ENCODE data around the gene EHMT2.
"Not testable (repeated sequence)": the region's sequence is repeated elsewhere in the genome, so short reads cannot be mapped to it uniquely, and the experiment has no call there.

Gene EHMT2

GRCh38 chr6:31927242-31927862, 29.9 kb upstream of the EHMT2 start, which contains the start of gene C2:
Gene C2, plus strand, starts transcription at chr6:31927717. Its CDS starts 36 bp downstream, at chr6:31927753.
- DNase-seq: no peak
- no peak within 1 kb of the TSS for H3K27ac Mint-ChIP-seq
- H3K27me3 Mint-ChIP-seq: no peaks in the 10 kb centered on the region
- no peaks in the 10 kb centered on the region for H3K9me3 Mint-ChIP-seq
- no peak within 1 kb of the TSS for H3K4me3 Mint-ChIP-seq
- H3K4me1 Mint-ChIP-seq (ENCODE audit: low read depth): no peaks in the 10 kb centered on the region
- H3K36me3 Mint-ChIP-seq (ENCODE audit: low read depth): no peaks in the 10 kb centered on the region

- no peak for DNase-seq
- H3K27ac Mint-ChIP-seq: no peak overlapping the region
- no peaks in the 10 kb centered on the region for H3K9me3 Mint-ChIP-seq
Measured at GRCh38 chr6:31922942-31923341, 25.4 kb upstream of the EHMT2 start.

GRCh38 chr6:31920811-31921210, 23.3 kb upstream of the EHMT2 start:
- Mint-ChIP-seq H3K27me3 (peaks cover 3% of the 10 kb centered on the region), H3K36me3 (ENCODE audit: low read depth) (no peaks in the 10 kb centered on the region), H3K9me3 (no peaks in the 10 kb centered on the region), H3K27ac (no peak overlapping the region), H3K4me3 (no peak overlapping the region), H3K4me1 (ENCODE audit: low read depth) (no peaks in the 10 kb centered on the region)
- no peak for DNase-seq

More at GRCh38 chr6:31922942-31923341, 25.4 kb upstream of the EHMT2 start:
- H3K36me3 Mint-ChIP-seq (ENCODE audit: low read depth): no peaks in the 10 kb centered on the region
- H3K4me1 Mint-ChIP-seq (ENCODE audit: low read depth): no peaks in the 10 kb centered on the region
- no peaks in the 10 kb centered on the region for H3K27me3 Mint-ChIP-seq
- no peak overlapping the region for H3K4me3 Mint-ChIP-seq

- H3K4me3 Mint-ChIP-seq: no peak overlapping the region
- no peaks in the 10 kb centered on the region for H3K9me3 Mint-ChIP-seq
- H3K27me3 Mint-ChIP-seq: peaks cover 12% of the 10 kb centered on the region
- no peak overlapping the region for H3K27ac Mint-ChIP-seq
- H3K4me1 Mint-ChIP-seq (ENCODE audit: low read depth): no peaks in the 10 kb centered on the region
- DNase-seq: no peak
- H3K36me3 Mint-ChIP-seq (ENCODE audit: low read depth): no peaks in the 10 kb centered on the region
Measured at GRCh38 chr6:31919624-31920303, 22.3 kb upstream of the EHMT2 start.

- no peaks in the 10 kb centered on the region for H3K4me1 Mint-ChIP-seq (ENCODE audit: low read depth)
Measured at GRCh38 chr6:31918069-31918720, 20.7 kb upstream of the EHMT2 start.

GRCh38 chr6:31915756-31916155, 18.3 kb upstream of the EHMT2 start:
- H3K36me3 Mint-ChIP-seq (ENCODE audit: low read depth): no peaks in the 10 kb centered on the region
- no peak overlapping the region for H3K27ac Mint-ChIP-seq
- H3K9me3 Mint-ChIP-seq: no peaks in the 10 kb centered on the region
- H3K27me3 Mint-ChIP-seq: peaks cover 17% of the 10 kb centered on the region
- H3K4me3 Mint-ChIP-seq: no peak overlapping the region
- H3K4me1 Mint-ChIP-seq (ENCODE audit: low read depth): peaks cover 9% of the 10 kb centered on the region
- DNase-seq: no peak

More at GRCh38 chr6:31918069-31918720, 20.7 kb upstream of the EHMT2 start:
- Mint-ChIP-seq H3K4me3 (no peak overlapping the region), H3K27me3 (peaks cover 12% of the 10 kb centered on the region), H3K36me3 (ENCODE audit: low read depth) (no peaks in the 10 kb centered on the region), H3K27ac (no peak overlapping the region), H3K9me3 (no peaks in the 10 kb centered on the region)
- DNase-seq: no peak

- Mint-ChIP-seq H3K9me3 (no peaks in the 10 kb centered on the region), H3K4me3 (no peak overlapping the region), H3K4me1 (ENCODE audit: low read depth) (peaks cover 11% of the 10 kb centered on the region), H3K36me3 (ENCODE audit: low read depth) (no peaks in the 10 kb centered on the region), H3K27ac (no peak overlapping the region), H3K27me3 (peaks cover 17% of the 10 kb centered on the region)
- no peak for DNase-seq
Measured at GRCh38 chr6:31915351-31915750, 17.9 kb upstream of the EHMT2 start.

GRCh38 chr6:31911826-31912585, 14.5 kb upstream of the EHMT2 start:
- no peak overlapping the region for H3K27ac Mint-ChIP-seq
- peaks cover 29% of the 10 kb centered on the region for H3K4me1 Mint-ChIP-seq (ENCODE audit: low read depth)
- H3K4me3 Mint-ChIP-seq: no peak overlapping the region
- no peak for DNase-seq
- peaks cover 20% of the 10 kb centered on the region for H3K27me3 Mint-ChIP-seq
- H3K36me3 Mint-ChIP-seq (ENCODE audit: low read depth): no peaks in the 10 kb centered on the region
- no peaks in the 10 kb centered on the region for H3K9me3 Mint-ChIP-seq

GRCh38 chr6:31909298-31909697, 11.8 kb upstream of the EHMT2 start:
- peaks cover 29% of the 10 kb centered on the region for H3K4me1 Mint-ChIP-seq (ENCODE audit: low read depth)
- not testable (repeated sequence) for H3K36me3 Mint-ChIP-seq (ENCODE audit: low read depth)

GRCh38 chr6:31908791-31909190, 11.3 kb upstream of the EHMT2 start:
- no peak for DNase-seq
- Mint-ChIP-seq H3K4me1 (ENCODE audit: low read depth) (peaks cover 29% of the 10 kb centered on the region), H3K27ac (no peak overlapping the region), H3K9me3 (no peaks in the 10 kb centered on the region), H3K4me3 (no peak overlapping the region), H3K27me3 (peaks cover 15% of the 10 kb centered on the region), H3K36me3 (ENCODE audit: low read depth) (no peaks in the 10 kb centered on the region)

More at GRCh38 chr6:31909298-31909697, 11.8 kb upstream of the EHMT2 start:
- not testable (repeated sequence) for H3K4me3 Mint-ChIP-seq, H3K27ac Mint-ChIP-seq, H3K9me3 Mint-ChIP-seq, DNase-seq
- H3K27me3 Mint-ChIP-seq: peaks cover 15% of the 10 kb centered on the region

- H3K9me3 Mint-ChIP-seq: not testable (repeated sequence)
Measured at GRCh38 chr6:31908255-31908654, 10.8 kb upstream of the EHMT2 start.

GRCh38 chr6:31907158-31907813, 9.8 kb upstream of the EHMT2 start:
- Mint-ChIP-seq H3K36me3 (ENCODE audit: low read depth) (no peaks in the 10 kb centered on the region), H3K9me3 (no peaks in the 10 kb centered on the region), H3K27ac (no peak overlapping the region), H3K4me1 (ENCODE audit: low read depth) (peaks cover 36% of the 10 kb centered on the region), H3K4me3 (no peak overlapping the region), H3K27me3 (peaks cover 13% of the 10 kb centered on the region)
- DNase-seq: no peak

More at GRCh38 chr6:31908255-31908654, 10.8 kb upstream of the EHMT2 start:
- DNase-seq; H3K4me3 Mint-ChIP-seq; H3K27ac Mint-ChIP-seq; H3K36me3 Mint-ChIP-seq (ENCODE audit: low read depth): not testable (repeated sequence)
- Mint-ChIP-seq H3K27me3 (peaks cover 15% of the 10 kb centered on the region), H3K4me1 (ENCODE audit: low read depth) (peaks cover 29% of the 10 kb centered on the region)

- DNase-seq; H3K36me3 Mint-ChIP-seq (ENCODE audit: low read depth); H3K27me3 Mint-ChIP-seq; H3K4me3 Mint-ChIP-seq; H3K9me3 Mint-ChIP-seq; H3K27ac Mint-ChIP-seq: not testable (repeated sequence)
- H3K4me1 Mint-ChIP-seq (ENCODE audit: low read depth): peaks cover 32% of the 10 kb centered on the region
Measured at GRCh38 chr6:31906727-31907126, 9.2 kb upstream of the EHMT2 start.

- Mint-ChIP-seq H3K36me3 (ENCODE audit: low read depth) (no peaks in the 10 kb centered on the region), H3K4me1 (ENCODE audit: low read depth) (peaks cover 31% of the 10 kb centered on the region), H3K27ac (no peak overlapping the region), H3K9me3 (no peaks in the 10 kb centered on the region), H3K4me3 (no peak overlapping the region), H3K27me3 (peaks cover 9% of the 10 kb centered on the region)
- no peak for DNase-seq
Measured at GRCh38 chr6:31906122-31906521, 8.6 kb upstream of the EHMT2 start.

Data from activated T-cell treated with anti-CD3 and anti-CD28 coated beads, Interleukin-2, amount 50 U/mL, for 24 hours (primary cell).